Dermis microvascular lymphatic vessel endothelial cell (primary cell): ENCODE data around the gene SORBS2. TPM values are rescaled to one million over a fixed set of nuclear protein-coding genes. Genes with fewer than 3 reads are reported as not detected.

Experiments
- DNase-seq, 2 donors: peaks; one replicate each; pipeline versions ENCODE4 v3.0.0 to v3.0.0-alpha.2; 2010; ENCODE audit warnings: low read depth in 2 of 2
- total RNA-seq: library from RNA; depleted of rRNA; stranded (reverse); fragments of >200 nt; gene quantifications from 2 replicates; pipeline ENCODE4 v1.2.1, GENCODE V29; 2014

The SORBS2 gene
- total RNA-seq, 1 donor from 2014 or later = 86.1 TPM

- DNase-seq = no peak
Measured at GRCh38 chr4:185742766-185743165, 69.2 kb downstream of the SORBS2 start.

- no peak for DNase-seq
Measured at GRCh38 chr4:185741795-185742194, 70.2 kb downstream of the SORBS2 start.

GRCh38 chr4:185740471-185740873 lies 71.5 kb downstream of the SORBS2 start:
- peak in 1 of 2 donors; percentile 58 for DNase-seq

- no peak for DNase-seq
Measured at GRCh38 chr4:185738820-185739219, 73.2 kb downstream of the SORBS2 start.

- DNase-seq = peak; percentile 60 to 79
Measured at GRCh38 chr4:185738038-185738552, 73.9 kb downstream of the SORBS2 start.

- no peak for DNase-seq
Measured at GRCh38 chr4:185737489-185738037, 74.4 kb downstream of the SORBS2 start.

GRCh38 chr4:185736882-185737281 lies 75.1 kb downstream of the SORBS2 start:
- no peak for DNase-seq

GRCh38 chr4:185735866-185736400 lies 76.1 kb downstream of the SORBS2 start:
- no peak for DNase-seq

GRCh38 chr4:185734930-185735329 lies 77.1 kb downstream of the SORBS2 start:
- no peak for DNase-seq

GRCh38 chr4:185734214-185734613 lies 77.8 kb downstream of the SORBS2 start:
- no peak for DNase-seq

GRCh38 chr4:185730849-185731608 lies 81.0 kb downstream of the SORBS2 start:
- DNase-seq = no peak

GRCh38 chr4:185730387-185730786 lies 81.6 kb downstream of the SORBS2 start:
- peak in 1 of 2 donors; percentile 39 for DNase-seq

- DNase-seq = no peak
Measured at GRCh38 chr4:185729391-185729804, 82.6 kb downstream of the SORBS2 start.

GRCh38 chr4:185728893-185729292 lies 83.1 kb downstream of the SORBS2 start:
- DNase-seq = peak in 1 of 2 donors; percentile 58

- peak in 1 of 2 donors; percentile 34 for DNase-seq
Measured at GRCh38 chr4:185726931-185727330, 85.1 kb downstream of the SORBS2 start.

GRCh38 chr4:185723631-185724260 lies 88.2 kb downstream of the SORBS2 start:
- peak in 1 of 2 donors; percentile 33 for DNase-seq

GRCh38 chr4:185722029-185722316 lies 90.0 kb downstream of the SORBS2 start:
- DNase-seq = no peak

- no peak for DNase-seq
Measured at GRCh38 chr4:185721190-185722028, 90.6 kb downstream of the SORBS2 start.

- no peak for DNase-seq
Measured at GRCh38 chr4:185719500-185719858, 92.5 kb downstream of the SORBS2 start.

- DNase-seq = no peak
Measured at GRCh38 chr4:185718578-185719499, 93.2 kb downstream of the SORBS2 start.

GRCh38 chr4:185717377-185717741 lies 94.6 kb downstream of the SORBS2 start:
- DNase-seq = no peak
